ENCODE results near the gene CCNH. TPM values are rescaled to one million over a fixed set of nuclear protein-coding genes. Genes with fewer than 3 reads are reported as not detected.

The CCNH gene
- total RNA-seq, 1 experiment from 2014 or later, result 44.0 TPM

DNA sequence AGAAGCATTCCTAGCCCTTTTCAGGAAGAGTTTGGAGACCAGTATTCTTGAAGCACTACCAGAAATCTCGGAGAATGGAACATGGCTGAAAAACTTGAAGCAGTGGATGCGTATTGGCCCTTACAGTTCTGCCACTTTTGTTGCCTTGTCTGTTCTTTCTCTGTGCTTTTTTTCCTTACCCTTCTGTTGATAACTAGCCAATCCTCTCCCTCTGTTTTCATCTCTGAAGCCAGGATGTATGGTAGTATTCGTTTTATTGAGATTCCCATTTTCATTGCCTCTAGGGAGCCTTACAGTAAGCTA is 564 bp upstream of the CCNH start:
- H3K4me3 ChIP-seq (ENCODE audit: low read depth in 2 of 2, low read length in 2 of 2), result peak overlapping the region; percentile 82 to 94
- DNase-seq (ENCODE audit: low read depth, low spot score) (no peak), ATAC-seq (no peak)
- TF ChIP-seq TCF7L2 (IDR thresholded peaks at IDR 0.05; ENCODE audit: low read depth, low read length), result no peak
- TF ChIP-seq SIN3A (IDR thresholded peaks at IDR 0.05; ENCODE audit: borderline replicate concordance, insufficient read depth, low read depth, low read length), result no peak
- TF ChIP-seq, protein P1, sequence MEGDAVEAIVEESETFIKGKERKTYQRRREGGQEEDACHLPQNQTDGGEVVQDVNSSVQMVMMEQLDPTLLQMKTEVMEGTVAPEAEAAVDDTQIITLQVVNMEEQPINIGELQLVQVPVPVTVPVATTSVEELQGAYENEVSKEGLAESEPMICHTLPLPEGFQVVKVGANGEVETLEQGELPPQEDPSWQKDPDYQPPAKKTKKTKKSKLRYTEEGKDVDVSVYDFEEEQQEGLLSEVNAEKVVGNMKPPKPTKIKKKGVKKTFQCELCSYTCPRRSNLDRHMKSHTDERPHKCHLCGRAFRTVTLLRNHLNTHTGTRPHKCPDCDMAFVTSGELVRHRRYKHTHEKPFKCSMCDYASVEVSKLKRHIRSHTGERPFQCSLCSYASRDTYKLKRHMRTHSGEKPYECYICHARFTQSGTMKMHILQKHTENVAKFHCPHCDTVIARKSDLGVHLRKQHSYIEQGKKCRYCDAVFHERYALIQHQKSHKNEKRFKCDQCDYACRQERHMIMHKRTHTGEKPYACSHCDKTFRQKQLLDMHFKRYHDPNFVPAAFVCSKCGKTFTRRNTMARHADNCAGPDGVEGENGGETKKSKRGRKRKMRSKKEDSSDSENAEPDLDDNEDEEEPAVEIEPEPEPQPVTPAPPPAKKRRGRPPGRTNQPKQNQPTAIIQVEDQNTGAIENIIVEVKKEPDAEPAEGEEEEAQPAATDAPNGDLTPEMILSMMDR (IDR thresholded peaks at IDR 0.05), result no peak
- no peak for TF ChIP-seq REST (IDR thresholded peaks at IDR 0.05; ENCODE audit: insufficient read depth in 1 of 2, low read depth in 2 of 2, low read length in 1 of 2)
- no peak for TF ChIP-seq POLR2AphosphoS5 (IDR thresholded peaks at IDR 0.05; ENCODE audit: low read depth, low read length)
- H3K27ac ChIP-seq (ENCODE audit: low read length), result peak overlapping the region; percentile 87
- peaks cover 12% of the 10 kb centered on the region; the same call in 1 of the 2 replicates for H3K4me1 ChIP-seq (ENCODE audit: control insufficient read depth, insufficient read depth, low read length)
- TSS peak; percentile 93 for BruUV-seq (replicated peaks)
- H3K36me3 ChIP-seq (ENCODE audit: control insufficient read depth, insufficient read depth, low read length), result peaks cover 25% of the 10 kb centered on the region
- intact Hi-C loops (cut with micrococcal nuclease; ENCODE audit: unreplicated experiment), result no loop called here
- no peaks in the 10 kb centered on the region for H3K27me3 ChIP-seq (ENCODE audit: control insufficient read depth, insufficient read depth, low read length)
- CTCF ChIA-PET, result no interaction called here
- H3K9me3 ChIP-seq (ENCODE audit: control insufficient read depth, insufficient read depth, low read depth, low read length), result no peaks in the 10 kb centered on the region
- in situ Hi-C loops (cut with HindIII; ENCODE audit: low pct_unique_long_range_greater_than_20kb, low sequenced_read_pairs), result no loop called here
- POLR2A ChIA-PET, result interaction anchor here (0.6 kb wide), 1 partner anchor 13 kb away, joined by 4 read pairs; no protein-coding TSS in a partner anchor

DNA sequence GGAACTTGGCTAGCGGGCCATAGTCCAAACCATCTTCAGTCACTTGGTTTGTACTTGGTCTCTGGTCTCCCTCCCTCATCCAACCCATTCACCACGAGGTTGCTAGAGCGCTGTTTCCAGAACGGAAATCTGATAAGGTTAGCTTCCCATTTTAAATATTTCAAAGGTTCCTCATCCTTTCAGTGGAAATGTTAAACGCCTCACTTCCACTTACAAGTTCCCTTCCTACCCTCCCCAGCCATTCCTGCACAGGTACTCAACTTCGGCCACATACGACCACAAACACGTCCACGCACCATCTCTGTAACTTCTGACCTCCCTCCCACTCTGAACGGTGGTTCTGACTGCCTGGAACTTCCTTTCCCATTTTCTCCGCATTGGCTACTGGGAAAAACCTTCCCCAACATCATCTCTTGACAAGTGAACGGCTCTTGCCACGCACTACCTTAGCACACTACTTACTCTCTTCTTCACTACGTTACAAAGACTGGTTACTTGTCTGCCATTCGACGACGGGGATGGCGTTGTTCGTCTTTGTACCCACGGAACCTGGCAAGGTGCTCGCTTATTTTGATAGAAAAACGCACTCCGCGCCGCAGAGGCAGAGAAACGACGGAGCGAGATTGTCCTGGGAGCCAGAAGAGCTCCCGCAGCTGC is 629 bp downstream of the CCNH start:
- CTCF ChIA-PET, result no interaction called here

More for the DNA sequence above, 629 bp downstream of the CCNH start:
- Histone ChIP-seq H3K27ac (ENCODE audit: low read length) (peak overlapping the region; percentile 97), H3K27me3 (ENCODE audit: control insufficient read depth, insufficient read depth, low read length) (no peaks in the 10 kb centered on the region), H3K9me3 (ENCODE audit: control insufficient read depth, insufficient read depth, low read depth, low read length) (no peaks in the 10 kb centered on the region), H3K4me3 (ENCODE audit: low read depth in 2 of 2, low read length in 2 of 2) (peak overlapping the region; percentile 82 to 94), H3K4me1 (ENCODE audit: control insufficient read depth, insufficient read depth, low read length) (peaks cover 12% of the 10 kb centered on the region; the same call in 1 of the 2 replicates), H3K36me3 (ENCODE audit: control insufficient read depth, insufficient read depth, low read length) (peaks cover 37% of the 10 kb centered on the region)
- TF ChIP-seq POLR2AphosphoS5 (IDR thresholded peaks at IDR 0.05; ENCODE audit: low read depth, low read length), result no peak
- no peak for TF ChIP-seq SIN3A (IDR thresholded peaks at IDR 0.05; ENCODE audit: borderline replicate concordance, insufficient read depth, low read depth, low read length)
- no peak for TF ChIP-seq TCF7L2 (IDR thresholded peaks at IDR 0.05; ENCODE audit: low read depth, low read length)
- TF ChIP-seq REST (IDR thresholded peaks at IDR 0.05; ENCODE audit: insufficient read depth in 1 of 2, low read depth in 2 of 2, low read length in 1 of 2), result no peak
- TF ChIP-seq, protein P1 (IDR thresholded peaks at IDR 0.05), result no peak
- intact Hi-C loops (cut with micrococcal nuclease; ENCODE audit: unreplicated experiment) (no loop called here), in situ Hi-C loops (cut with HindIII; ENCODE audit: low pct_unique_long_range_greater_than_20kb, low sequenced_read_pairs) (no loop called here)
- DNase-seq (ENCODE audit: low read depth, low spot score), result no peak
- POLR2A ChIA-PET, result interaction anchor here (1.0 kb wide), 1 partner anchor 12 kb away, joined by 3 read pairs; no protein-coding TSS in a partner anchor
- TSS peak; percentile 88 for BruUV-seq (replicated peaks)
- ATAC-seq, result peak; percentile 28

Measured in Panc1 (cell line).